Cardiac septum (tissue), 1 donor: ENCODE results near the gene APOL6. TPM values are rescaled to one million over a fixed set of nuclear protein-coding genes. Genes with fewer than 3 reads are reported as not detected.
A peak's percentile ranks its signal among the peaks of the same experiment; 100 is the strongest.

Experiments
- DNase-seq: peaks from one replicate; pipeline ENCODE4 v3.0.0-alpha.2; 2020; ENCODE audit warnings: low spot score
- intact Hi-C: fragments of 100-400 bp; cut with DNase I; formaldehyde crosslinking; loops from one replicate; pipeline ENCODE4 v1.14.0; 2022
- long read RNA-seq: library from polyadenylated mRNA; unstranded; transcript quantifications from one replicate; pipeline ENCODE4 v2.0.0, GENCODE V29; 2021
- total RNA-seq: library from RNA; stranded (reverse); fragmentation: NEBNext Ultra II Directional; extraction: Animal tissue kit (Norgen Biotek cat#: 25700); gene quantifications from one replicate; pipeline ENCODE4 v1.2.1, GENCODE V29; 2021
- donor health status: DM: no; HTN: no; CAD: no.

Gene APOL6, protein sequence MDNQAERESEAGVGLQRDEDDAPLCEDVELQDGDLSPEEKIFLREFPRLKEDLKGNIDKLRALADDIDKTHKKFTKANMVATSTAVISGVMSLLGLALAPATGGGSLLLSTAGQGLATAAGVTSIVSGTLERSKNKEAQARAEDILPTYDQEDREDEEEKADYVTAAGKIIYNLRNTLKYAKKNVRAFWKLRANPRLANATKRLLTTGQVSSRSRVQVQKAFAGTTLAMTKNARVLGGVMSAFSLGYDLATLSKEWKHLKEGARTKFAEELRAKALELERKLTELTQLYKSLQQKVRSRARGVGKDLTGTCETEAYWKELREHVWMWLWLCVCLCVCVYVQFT
- 5.7 TPM for total RNA-seq
- long read RNA-seq, full-length matches to known transcripts, result 5 of 11 reads
- long read RNA-seq, partial matches to known transcripts, result 5 of 11 reads
- long read RNA-seq, other reads (novel, unspliced or antisense), result 1 of 11 reads

- intact Hi-C loops, result no loop called here
- DNase-seq, result peak; percentile 75
Observed at GRCh38 chr22:35648066-35649025, at the start of gene APOL6. TSS of gene APOL6 (plus strand) at chr22:35648446. CDS start at chr22:35656426, 7,980 bp downstream.

DNA sequence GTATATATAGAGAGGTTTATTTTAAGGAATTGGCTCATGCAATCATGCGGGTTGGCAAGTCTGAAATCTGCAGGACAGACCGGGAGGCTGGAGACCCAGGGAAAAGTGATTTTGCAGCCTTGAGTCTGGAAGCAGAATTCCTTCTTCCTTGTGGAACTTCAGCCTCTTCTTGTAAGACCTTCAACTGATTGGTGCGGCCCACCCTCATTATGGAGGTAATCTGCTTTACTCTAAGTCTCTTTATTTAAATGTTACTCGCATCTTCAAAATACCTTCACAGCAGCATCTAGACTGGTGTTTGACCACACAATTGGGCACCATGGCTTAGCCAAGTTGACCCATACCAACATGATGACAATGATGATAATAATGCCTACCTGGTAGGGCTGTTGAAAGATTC is 48.9 kb upstream of the APOL6 start:
- intact Hi-C loops, result no loop called here
- no peak for DNase-seq

GRCh38 chr22:35600476-35600875 is 47.8 kb upstream of the APOL6 start:
- DNase-seq, result no peak

DNA sequence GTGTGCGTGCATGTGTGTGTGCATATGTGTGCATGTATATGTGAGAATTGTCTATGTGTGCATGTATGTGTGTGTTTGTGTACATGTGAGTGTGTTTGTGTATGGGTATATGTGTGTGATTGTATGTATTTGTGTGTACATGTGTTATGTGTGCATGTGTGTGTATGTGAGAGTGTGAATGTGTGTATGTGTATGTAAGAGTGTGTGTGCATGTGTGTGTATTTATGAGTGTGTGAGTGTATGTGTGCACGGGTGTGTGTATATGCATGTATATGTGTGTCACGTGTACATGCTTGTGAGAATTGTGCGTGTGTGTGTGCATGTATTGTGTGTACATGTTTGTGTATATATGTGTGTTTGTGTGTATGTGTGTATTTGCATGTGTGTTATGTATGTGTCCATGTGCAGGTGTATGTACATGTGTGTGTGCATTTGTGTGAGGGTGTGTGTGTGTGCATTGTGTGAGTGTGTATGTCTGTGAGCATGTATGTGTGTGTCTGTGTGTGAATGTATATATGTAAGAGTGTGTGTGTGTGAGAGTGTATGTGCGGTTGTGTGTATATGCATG is 47.1 kb upstream of the APOL6 start:
- intact Hi-C loops, result no loop called here

More at GRCh38 chr22:35600476-35600875, 47.8 kb upstream of the APOL6 start:
- intact Hi-C loops, result no loop called here

DNA sequence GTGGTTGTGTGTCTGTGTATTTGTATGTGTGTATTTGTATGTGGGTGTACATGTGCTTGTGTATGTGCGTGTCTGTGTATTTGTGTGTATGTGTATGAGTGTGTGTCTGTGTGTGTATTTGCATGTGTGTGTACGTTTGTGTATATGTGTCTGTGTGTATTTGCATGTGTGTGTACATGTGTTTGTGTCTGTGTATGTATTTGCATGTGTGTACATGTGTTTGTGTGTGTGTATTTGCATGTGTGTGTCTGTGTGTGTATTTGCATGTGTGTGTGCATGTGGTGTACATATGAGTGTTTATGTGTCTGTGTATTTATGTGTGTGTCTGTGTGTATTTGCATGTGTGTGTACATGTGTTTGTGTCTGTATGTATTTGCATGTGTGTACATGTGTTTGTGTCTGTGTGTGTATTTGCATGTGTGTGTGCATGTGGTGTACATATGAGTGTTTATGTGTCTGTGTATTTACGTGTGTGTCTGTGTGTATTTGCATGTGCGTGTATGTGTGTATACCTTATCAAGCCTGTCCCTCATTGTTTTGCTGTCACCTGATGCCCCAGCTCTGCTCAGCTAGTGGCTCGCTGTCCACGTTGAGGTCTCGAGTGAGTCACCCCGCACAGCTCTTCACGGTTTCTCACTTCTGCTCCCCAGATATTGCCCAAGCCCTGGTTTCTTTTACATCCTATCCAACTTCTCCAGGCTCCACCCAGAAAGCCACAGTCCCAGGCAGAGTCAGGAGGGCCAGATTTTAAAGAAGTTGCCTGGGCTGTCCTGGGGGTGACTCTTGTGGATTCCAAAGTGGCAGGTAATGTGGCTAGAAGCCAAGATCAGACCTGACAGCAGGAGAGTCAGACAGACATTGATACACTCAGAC is 46.3 kb upstream of the APOL6 start:
- intact Hi-C loops, result no loop called here
- DNase-seq, result no peak

More for the DNA sequence above, 47.1 kb upstream of the APOL6 start:
- no peak for DNase-seq

- DNase-seq, result no peak
- intact Hi-C loops, result no loop called here
Observed at GRCh38 chr22:35604621-35605368, 43.5 kb upstream of the APOL6 start.

DNA sequence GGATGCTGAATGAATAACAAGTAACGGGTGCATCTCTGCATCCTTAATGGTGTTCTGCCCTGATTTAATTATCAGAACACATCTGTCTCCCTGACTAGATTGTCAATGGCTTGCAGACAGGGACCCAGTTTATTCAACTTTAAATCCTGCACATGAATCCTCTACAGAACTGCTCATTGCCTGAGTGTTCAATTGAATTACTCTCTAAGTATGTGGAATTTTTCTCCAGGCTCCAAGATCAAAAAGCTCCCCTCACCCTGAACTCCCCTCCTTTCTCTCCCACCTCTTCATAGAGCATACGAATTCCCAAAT is 42.9 kb upstream of the APOL6 start:
- intact Hi-C loops, result no loop called here
- no peak for DNase-seq

GRCh38 chr22:35605851-35606481 is 42.3 kb upstream of the APOL6 start:
- intact Hi-C loops, result no loop called here
- no peak for DNase-seq

DNA sequence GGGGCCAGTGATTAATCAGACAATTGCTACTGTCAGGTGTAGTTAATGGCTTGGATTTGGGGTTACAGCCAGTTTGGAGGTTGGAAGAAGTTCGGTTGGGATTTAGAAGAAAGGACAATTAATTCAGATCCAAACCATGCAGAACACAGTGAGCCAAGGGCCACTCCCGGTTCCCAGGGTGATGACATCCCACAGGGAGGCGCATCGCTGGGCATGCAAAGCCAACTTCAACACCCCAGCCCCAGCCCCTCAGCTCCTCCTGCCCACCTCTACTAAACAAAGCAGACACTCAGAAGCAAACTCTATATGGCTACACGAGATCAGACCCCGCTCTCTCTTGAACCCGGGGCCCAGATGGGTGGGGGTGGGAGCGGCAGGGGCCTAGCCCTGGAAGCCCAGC is 41.3 kb upstream of the APOL6 start:
- no peak for DNase-seq
- intact Hi-C loops, result no loop called here

GRCh38 chr22:35608088-35608487 is 40.2 kb upstream of the APOL6 start:
- DNase-seq, result no peak
- intact Hi-C loops, result no loop called here

- DNase-seq, result no peak
- intact Hi-C loops, result no loop called here
Observed at GRCh38 chr22:35609261-35609660, 39.0 kb upstream of the APOL6 start.

GRCh38 chr22:35609761-35610160 is 38.5 kb upstream of the APOL6 start:
- DNase-seq, result no peak
- intact Hi-C loops, result no loop called here

DNA sequence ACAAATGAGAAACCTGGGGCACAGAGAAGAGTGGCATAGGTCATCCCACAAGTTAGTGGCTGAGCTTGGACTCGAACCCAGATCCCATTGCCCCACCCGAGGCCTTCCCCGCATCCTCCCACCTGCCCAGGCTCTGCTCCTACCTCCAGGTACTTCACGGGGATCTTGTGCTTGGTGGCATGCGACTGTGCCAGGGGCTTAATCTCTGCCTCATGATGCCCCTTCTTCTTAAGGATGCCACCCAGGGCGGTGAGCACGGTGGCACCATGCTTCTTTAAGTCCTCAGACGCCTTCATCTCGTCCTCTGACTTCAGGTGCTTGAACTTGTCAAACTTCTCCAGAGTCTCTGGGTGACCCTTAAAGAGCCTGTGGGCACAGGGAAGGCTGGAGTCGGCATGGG is 37.5 kb upstream of the APOL6 start:
- intact Hi-C loops, result no loop called here
- DNase-seq, result no peak

GRCh38 chr22:35611200-35611890 is 36.9 kb upstream of the APOL6 start:
- DNase-seq, result no peak
- intact Hi-C loops, result no loop called here

DNA sequence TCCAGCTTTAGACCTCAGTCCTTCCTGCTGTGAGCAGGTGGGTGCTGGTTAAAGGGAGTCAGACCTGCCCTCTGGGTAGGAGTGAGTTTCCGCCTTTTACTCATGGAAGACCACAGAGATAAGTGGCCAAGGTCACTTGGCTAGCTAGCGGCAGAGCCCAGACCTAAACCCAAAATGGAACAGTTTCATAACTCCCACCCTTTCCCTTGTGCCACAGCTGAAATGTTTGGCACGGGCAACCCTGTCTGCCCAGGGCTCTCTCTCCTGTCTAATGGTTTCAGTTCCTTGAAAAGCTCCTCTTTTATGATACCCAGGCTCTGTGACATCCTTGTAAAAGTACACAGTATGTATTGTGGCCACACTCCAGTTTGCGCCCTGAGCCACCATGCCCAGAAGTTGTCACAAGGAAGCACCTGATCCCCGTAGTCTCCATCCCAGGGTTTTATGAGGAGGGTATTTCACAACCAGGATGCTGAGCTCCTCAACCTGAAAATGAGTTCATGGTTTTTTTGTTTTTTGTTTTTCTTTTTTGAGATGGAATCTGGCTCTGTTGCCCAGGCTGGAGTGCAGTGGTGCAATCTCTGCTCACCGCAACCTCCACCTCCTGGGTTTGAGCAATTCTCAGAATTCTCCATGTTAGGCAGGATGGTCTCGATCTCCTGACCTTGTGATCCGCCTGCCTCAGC is 36.2 kb upstream of the APOL6 start:
- DNase-seq, result no peak

GRCh38 chr22:35612903-35613302 is 35.3 kb upstream of the APOL6 start:
- DNase-seq, result peak; percentile 86
- intact Hi-C loops, result loop anchor here (1.0 kb wide), 1 partner anchor 26 kb away; no protein-coding TSS in a partner anchor

More for the DNA sequence above, 36.2 kb upstream of the APOL6 start:
- intact Hi-C loops, result loop anchor here (1.0 kb wide), 1 partner anchor 25 kb away; no protein-coding TSS in a partner anchor

GRCh38 chr22:35614404-35614803 is 33.8 kb upstream of the APOL6 start:
- intact Hi-C loops, result no loop called here
- no peak for DNase-seq
